NCI-H2171 treated with DMSO at 0.1 percent for 48 hours (cell line): ENCODE measurements around the gene ALG9.
"Not testable (repeated sequence)": the region's sequence is repeated elsewhere in the genome, so short reads cannot be mapped to it uniquely, and the experiment has no call there.

ENCODE experiments used
- DNase-seq: peaks from one replicate; lab custom pipeline; 2025; lab: John Stamatoyannopoulos, UW

Gene ALG9, protein sequence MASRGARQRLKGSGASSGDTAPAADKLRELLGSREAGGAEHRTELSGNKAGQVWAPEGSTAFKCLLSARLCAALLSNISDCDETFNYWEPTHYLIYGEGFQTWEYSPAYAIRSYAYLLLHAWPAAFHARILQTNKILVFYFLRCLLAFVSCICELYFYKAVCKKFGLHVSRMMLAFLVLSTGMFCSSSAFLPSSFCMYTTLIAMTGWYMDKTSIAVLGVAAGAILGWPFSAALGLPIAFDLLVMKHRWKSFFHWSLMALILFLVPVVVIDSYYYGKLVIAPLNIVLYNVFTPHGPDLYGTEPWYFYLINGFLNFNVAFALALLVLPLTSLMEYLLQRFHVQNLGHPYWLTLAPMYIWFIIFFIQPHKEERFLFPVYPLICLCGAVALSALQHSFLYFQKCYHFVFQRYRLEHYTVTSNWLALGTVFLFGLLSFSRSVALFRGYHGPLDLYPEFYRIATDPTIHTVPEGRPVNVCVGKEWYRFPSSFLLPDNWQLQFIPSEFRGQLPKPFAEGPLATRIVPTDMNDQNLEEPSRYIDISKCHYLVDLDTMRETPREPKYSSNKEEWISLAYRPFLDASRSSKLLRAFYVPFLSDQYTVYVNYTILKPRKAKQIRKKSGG

DNA sequence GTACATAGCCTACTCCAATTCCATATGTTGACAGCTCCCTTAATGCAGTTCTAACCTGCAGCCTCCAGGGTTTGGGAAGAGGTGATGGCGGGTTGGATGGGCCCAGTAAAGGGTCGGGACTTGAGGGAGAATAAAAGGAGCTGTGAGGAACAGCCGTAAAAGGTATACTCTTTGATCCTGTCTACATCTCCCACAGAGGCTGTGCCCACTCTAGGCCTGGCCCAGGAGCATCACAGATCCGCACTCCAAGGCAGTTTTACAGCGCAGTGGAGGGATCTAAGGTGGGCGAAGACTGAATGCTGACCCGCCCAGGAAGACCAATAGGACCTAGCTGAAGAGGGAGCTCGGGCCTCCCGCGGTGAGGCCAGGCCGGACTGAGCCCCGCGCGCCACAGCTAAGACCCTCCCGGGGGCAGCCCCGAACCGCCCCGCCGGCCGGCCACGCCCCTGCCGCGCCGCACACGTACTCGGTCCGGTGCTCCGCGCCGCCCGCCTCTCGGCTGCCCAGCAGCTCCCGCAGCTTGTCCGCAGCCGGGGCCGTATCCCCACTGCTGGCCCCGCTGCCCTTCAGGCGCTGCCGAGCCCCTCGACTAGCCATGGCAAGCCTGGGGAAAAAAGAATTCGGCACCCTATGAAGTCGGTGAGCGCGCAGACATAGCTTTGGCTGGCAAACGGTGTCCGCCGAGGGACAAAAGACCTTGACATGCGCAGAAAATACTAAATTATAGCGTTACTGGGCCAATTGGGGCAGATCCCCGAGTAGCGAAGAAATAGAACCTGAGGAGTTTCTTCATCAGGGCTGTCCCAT is at the start of gene ALG9:
TSS of gene ALG9 (minus strand) at position 696 of the 807 bp plus-strand sequence. CDS start at position 597, 99 bp downstream.
- peak; percentile 70 for DNase-seq

DNA sequence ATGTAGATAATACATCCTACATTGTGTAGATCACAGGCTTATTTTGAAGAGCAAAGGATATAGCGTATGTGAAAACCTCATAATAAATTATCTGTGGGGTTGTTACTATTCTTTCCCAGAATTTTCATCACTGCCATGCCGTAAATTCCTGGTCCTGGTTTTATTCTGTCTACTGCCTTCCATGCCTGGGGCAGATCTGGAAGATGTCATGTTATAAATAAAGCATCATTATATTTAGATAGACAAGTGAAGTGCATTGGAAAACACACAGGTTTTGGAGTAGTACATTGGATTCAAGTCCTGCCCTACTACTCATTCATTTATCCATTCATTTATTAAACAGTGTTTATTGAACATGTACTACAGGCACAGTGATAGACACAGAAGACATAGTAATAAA is 49.5 kb upstream of the ALG9 start:
- DNase-seq: no peak

DNA sequence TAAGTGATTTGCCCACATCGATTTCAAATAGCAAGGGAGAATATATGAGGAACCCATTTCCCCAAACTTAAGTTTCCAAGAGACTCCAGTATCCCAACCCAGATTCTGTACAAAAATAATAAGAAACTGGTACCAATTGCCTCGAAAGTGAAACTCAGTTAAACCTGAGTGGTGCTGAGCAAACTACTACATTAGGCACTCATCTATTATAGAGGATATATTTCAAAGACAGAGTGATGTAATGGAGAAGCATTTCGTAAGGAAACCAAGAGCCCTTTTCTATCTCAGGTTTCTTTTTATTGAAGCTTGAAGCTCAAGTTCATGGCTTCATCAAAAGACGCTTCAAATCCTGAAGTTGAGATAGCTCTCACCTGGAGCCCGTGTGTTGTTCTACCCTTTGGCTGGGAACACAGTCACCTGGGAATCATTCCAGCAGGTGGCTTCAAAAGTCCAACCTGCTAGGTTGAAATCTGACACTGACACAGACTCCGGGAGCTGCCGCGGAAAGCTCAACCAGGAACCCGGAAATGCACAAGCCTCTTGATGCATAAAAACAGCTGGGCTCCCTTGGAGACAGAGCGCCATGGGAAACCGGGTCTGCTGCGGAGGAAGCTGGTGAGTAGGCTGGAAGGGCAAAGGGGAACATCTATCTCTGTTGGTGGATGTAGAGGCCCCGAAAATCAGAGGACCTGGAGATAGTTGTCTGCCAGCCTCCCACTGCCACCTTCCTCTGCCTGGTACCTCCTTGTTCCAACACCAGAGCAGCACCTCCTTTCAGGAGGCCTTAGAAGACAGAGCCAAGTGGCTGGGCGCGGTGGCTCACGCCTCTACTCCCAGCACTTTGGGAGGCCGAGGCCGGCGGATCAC is 47.2 kb upstream of the ALG9 start, which contains the start of gene C11orf52:
TSS of gene C11orf52 (plus strand) at position 524 of the 867 bp plus-strand sequence. CDS start at position 584, 60 bp downstream.
- DNase-seq: peak; percentile 99

DNA sequence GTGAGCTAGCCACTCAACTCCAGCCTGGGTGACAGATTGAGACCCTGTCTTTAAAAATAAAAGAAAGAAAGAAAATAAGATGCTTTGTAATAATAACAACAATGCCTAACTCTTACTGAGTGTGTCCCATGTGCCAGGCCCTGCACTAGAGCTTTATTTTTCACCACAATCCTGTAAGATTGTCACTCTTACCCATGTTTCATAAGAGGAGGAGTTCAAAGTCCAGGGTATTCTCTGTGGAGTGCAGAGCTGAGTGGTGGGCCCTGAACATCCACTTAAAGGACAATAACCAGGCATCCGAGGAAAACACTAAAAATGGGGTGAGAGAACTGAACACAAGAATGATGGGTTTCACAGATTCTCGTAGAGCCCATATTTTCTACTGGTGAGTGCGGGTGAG is 46.4 kb upstream of the ALG9 start:
- no peak for DNase-seq

DNA sequence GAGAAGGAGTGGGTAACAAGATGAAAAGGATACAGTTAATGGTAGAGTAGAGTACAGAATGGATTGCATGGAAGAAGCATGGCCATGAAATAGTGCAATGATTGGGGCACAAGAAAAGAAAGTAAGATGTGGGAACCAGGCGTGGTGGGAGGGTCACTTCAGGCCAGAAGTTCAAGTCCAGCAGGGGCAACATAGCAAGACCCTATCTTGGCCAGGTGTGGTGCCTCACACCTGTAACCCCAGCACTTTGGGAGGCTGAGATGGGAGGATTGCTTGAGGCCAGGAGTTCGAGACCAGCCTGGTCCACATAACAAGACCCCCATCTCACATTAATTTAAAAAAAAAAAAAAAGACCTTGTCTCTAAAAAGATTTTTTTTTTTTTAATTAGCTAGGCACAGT is 45.9 kb upstream of the ALG9 start:
- no peak for DNase-seq

DNA sequence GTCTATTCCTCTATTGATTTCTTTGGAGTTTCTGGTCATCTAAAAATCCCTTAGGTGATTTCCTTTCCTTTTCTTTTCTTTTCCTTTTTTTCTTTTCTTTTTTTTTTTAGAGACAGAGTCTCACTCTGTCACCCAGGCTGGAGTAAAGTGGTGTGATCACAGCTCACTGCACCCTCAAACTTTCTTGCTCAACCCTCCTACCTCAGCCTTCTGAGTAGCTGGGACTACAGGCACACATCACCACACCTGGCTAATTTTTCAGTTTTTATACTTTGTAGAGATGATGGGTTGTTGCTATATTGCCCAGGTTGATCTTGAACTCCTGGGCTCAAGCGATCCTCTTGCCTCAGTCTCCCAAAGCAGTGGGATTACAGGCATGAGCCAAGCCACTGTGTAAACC is 45.4 kb upstream of the ALG9 start:
- DNase-seq: no peak

DNA sequence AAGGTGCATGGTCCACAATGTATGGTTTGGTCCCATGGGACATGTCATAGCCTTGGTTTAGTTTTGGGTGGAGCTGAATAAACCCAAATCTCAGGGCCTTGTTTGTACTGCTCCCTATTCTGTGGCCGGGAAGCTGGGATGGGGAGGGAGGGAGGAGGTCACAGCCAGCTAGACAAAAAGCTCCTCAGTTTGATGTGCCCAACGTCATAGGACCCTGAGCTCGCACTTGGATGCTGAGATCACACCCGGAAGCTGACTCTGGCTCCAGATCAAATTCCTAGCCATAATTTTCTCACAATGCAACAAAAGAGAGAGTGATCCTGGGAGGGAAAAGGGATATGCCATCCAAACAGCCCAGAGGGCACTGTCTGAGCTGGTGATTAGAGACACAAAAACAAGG is 42.6 kb upstream of the ALG9 start:
- DNase-seq: no peak

DNA sequence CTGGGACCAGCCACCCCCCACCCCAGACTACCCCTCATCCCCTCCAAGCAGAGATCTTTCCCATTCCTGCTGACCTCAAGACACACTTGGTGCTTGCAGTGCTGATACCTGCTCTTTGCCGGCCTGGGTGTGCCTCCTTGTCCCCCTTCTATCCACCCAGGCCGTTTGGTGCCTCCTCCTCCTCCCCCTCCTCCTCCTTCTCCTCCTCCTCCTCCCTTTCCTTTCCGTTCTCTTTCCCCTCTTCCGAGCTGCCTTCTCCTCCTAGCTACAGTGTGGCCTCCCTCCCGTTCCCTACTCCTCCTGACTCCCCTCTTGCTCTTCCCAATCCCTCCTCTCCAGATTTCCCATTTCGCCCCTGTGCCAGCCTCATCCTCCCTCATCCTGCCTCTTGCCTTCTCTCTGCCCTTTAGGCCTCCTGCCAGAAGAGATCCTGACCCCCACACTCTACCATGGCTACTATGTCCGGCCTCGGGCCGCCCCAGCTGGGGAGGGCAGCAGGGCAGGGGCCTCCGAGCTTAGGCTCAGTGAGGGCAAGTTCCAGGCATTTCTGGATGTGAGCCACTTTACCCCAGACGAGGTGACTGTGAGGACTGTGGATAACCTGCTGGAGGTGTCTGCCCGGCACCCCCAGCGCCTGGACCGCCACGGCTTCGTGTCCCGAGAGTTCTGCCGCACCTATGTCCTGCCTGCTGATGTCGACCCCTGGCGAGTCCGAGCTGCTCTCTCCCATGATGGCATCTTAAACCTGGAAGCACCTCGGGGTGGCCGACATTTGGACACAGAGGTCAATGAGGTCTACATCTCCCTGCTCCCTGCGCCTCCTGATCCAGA is 41.9 kb upstream of the ALG9 start:
- no peak for DNase-seq

DNA sequence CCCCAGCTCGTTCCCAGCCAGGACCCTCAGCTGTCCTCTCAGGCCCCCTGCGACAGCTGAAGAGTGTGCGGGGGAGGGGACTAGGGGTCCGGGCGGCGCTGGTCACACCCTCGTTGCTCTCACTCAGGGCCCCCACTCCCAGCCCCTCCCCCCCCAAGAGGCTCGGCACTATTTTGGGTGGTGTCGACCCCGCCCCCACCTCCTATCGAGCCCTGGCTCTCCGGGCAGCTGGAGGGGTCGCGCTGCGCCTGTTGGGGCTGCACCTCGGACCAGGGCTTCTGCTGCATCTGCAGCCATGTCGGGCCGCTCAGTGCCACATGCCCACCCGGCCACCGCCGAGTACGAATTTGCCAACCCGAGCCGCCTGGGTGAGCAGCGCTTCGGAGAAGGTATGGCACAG is 41.2 kb upstream of the ALG9 start, which contains the start of gene HSPB2:
TSS of gene HSPB2 (plus strand) at position 200 of the 400 bp plus-strand sequence. CDS start at position 296, 96 bp downstream.
- no peak for DNase-seq

DNA sequence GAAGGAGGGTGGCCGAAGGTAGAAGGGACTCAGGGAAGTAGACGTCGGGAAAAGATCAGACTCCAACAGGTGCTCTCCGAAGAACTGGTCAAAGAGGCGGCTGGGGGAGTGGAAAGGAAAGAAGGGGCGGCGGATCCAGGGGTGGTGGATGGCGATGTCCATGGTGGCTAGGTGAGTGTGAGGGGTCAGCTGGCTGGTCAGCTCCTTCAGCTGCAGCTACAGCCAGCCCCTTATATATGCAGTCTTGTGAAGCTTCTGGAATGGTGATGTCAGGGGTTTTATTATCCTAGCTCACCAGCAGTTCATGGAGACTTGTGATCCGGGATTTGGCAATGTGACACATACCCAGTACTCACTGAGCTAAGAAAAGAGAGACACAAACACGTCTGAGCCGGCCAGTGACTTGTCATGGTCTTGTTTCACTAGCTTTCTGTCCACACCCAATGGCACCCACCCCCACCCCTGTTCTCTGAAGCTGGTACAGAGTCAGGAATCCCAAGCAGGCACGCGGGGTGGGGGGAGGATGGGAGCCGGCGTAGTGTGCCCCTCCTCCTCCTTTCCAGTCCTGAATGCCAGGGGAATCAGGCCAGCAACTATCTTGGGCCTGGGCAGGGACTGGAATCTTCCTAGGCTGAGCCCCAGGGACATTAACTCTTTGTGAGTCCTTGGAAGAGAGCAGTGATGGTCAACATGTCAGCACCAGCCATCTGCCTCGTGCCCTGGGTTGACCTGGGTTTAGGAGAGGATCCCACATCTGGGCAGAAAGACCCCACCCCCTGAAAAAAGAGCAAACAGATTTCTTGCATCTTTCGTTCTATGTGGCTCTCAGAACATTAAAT is 40.4 kb upstream of the ALG9 start, which contains the start of gene CRYAB:
TSS of gene CRYAB (minus strand) at position 208 of the 839 bp plus-strand sequence. CDS start at position 162, 46 bp downstream.
- no peak for DNase-seq

DNA sequence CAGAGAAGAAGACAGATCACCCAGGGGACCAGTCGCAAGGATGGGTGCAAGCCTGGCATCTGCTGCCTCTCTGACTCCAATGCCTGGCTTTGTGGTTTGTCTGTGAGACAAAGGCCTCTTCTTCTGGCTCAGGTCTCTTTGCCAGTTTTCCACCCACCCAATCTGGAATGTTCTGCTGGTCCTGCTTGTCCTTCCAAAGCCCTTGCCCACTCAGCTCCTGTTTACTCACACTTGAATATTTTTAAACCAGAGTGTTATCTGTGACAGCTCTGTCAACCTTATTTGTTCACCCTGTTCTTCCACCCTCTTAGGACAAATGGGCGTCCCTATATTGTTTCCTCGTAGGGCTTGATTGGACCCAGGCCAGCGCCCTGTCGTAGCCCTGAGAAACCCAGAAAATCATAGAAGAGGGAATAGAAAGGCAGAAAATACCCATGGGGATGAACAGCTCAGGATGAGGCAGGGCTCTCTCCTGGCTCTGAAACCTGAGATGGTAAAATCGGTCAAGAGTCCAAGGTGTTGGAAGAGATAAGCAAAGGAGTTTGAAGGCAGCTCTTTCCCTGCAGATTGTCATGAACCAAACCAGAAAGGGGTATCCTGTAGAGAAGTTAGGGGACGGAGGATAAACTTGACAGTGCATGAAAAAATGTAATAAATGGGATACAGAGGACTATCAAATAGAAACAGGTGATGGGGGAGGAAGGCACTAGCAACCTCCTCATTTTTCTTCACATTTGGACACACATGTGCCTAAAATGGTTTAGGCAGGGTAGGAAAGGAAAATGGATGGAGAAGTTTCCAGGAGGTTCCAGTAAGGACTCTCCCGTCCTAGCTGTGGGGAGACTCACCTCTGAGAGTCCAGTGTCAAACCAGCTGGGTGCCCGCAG is 39.5 kb upstream of the ALG9 start:
- DNase-seq: no peak

DNA sequence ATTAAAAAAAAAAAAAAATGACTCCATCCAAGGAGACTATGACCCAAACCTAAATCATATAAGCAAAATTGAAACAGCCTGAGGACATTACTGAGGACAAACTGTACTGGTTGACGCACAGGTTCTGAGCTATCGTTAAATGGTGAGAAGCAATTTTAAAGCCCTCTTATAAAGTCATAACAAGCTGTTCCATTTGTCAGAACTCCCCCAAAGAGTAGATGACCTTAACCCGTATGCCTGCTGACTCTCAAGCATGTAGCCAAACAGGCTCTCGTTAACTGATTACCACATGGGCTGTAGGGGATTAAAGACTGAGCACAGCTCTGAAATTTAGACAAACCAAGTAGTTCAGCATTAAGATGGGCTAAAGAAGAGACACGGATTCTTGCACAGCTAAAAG is 38.0 kb upstream of the ALG9 start:
- no peak for DNase-seq

DNA sequence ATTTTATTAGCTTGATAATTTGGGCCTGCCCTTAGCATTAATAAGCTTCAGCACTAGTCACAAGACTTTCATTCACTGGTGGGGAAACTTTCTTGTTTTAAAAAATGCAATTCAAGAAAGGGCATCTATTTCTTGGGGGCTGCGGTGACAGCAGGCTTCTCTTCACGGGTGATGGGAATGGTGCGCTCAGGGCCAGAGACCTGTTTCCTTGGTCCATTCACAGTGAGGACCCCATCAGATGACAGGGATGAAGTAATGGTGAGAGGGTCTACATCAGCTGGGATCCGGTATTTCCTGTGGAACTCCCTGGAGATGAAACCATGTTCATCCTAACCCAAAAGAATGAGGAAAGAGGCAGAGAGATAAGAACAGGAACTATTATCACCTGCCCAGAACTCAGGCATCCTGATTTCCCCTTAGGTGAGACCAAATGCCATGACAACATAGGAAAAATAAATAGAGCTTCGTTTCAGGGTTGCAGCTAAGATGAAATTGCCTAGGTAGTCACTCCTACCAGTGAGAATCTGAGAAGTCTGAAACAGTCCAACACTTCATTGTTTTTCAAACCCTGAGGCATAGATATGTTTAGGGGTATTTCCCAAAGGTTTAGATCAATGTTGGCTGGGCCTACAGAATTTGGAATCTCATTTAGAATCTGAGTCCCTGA is 37.4 kb upstream of the ALG9 start:
- DNase-seq: no peak

DNA sequence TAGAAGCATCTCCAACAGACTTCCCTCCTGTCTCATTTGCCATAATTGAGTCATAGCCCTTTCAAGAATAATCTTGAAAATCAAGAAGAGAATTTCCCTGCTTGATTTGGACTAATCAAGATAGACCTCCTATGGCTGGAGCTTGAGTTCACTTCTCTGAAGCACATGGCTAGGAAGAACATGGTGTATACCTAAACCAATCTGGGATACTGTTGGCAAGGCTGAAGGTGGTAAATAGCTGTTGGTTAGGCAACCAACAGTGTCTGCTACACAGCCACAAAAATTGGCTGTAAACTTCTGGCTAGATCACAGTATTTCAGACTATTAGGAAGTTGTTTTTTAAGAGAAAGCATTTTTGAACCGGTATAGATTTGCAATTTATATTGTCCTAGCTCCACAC is 35.3 kb upstream of the ALG9 start:
- DNase-seq: no peak

DNA sequence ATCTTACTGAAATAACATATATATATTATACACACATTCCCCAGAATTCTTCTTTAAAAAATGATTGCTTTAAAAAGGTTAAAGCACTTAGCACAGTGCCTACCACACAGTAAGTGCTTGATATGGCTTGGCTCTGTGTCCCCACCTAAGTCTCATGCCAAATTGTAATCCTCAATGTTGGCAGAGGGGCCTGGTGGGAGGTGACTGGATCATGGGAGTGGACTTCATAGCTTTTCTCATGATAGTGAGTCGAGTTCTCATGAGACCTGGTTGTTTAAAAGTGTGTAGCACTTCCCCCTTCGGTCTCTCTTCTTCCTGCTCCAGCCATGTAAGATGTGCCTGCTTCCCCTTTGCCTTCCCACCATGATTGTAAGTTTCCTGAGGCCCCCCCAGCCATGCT is 34.0 kb upstream of the ALG9 start:
- DNase-seq: no peak

DNA sequence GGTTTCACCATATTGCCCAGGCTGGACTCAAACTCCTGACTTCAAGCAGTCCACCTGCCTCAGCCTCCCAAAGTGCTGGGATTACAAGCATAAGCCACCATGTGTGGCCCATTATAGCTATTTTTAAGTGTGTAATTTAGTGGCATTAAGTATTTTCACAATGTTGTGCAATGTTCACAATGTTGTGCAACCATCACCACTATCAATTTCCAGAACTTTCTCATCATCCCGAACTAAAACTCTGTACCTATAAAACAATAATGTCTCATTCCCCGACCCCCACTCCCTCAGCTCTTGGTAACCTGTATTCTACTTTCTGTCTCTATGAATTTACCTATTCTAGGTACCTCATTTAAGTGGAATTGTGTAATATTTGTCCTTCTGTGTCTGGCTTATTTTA is 15.5 kb upstream of the ALG9 start:
- DNase-seq: no peak

DNA sequence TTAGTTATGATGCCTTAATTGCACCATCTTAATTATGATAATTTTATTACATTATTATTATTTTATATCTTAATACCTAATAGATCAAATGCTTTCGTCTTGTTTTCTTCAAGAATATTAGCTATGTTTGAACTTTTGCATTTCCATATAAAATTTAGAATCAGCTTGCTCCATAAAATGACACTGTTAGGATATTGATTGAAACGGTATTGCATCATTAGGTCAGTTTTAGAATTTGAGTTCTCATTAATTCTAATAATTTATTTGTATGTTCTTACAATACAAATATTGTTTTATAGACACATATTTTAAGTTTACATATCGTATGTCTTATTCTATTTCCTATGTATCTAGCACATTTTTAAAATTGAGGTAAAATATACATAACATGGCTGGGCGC is 14.7 kb upstream of the ALG9 start:
- DNase-seq: no peak

DNA sequence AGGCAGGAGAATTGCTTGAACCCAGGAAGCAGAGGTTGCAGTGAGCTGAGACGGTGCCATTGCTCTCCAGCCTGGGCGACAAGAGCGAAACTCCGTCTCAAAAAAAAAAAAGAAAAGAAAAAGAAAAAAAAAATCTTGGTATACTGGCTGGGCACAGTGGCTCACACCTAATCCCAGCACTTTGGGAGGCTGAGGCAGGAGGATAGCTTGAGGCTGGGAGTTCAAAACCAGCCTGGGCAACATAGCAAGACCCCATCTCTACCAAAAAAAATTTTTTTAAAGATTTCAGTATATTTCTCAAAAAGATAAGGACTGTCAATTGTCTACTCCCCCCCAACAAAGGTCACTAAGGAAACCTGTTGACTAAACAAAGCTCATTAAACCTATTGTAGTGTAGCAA is 13.7 kb upstream of the ALG9 start:
- not testable (repeated sequence) for DNase-seq
